ENCODE measurements around the gene THADA.
"Not testable (repeated sequence)": the region's sequence is repeated elsewhere in the genome, so short reads cannot be mapped to it uniquely, and the experiment has no call there.

Gene THADA

DNA sequence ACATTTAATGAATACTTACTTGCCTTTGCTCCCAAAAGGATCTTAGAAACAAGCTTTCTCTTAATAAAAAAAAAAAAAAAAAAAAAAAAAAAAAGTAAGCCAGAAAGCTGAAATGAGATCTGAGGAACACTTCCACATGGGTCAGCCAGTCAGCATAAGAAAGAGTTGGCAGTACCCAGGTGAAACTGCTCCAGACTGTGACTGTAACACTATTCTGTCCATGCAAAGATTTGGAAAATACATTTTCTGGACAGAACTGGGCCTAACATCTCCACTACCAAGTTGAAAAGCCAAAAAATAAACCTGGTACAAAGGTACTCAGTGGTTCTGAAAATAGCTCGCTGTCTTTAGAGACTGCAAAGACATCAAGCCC lies 135.7 kb downstream of the THADA start:
- no peak for DNase-seq

DNA sequence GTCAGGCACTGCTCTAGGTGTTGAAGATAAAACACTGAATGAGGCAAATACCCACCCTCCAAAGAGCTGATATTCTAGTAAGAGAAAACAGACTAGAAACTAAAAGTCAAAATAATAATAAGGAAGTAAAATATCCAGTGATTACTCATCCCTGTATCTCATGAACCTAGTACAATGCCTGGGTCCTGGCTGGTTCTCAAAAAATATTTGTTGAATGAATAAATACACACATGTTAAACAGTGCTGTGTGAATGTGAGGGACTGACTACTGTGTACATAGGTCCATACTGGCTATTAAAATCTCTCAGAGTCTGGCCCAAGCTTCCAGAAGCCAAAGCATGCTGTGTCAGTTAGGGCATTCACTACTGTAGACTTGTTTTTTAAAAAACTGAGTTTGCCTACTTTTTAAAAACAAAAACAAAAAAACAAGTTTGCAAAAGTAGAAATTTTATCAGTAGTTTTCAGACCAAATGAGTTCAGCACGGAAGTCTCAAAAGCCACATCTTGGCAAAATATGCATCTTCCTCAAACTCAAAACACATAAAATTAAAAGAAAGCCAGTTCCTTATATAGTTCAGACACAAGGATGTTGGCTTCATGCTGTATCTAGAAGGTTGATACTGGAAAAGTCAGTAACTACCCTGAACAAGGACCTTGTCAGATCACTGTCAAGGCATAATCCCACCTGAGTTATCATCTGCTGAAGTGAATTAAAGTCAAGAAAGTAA lies 136.2 kb downstream of the THADA start:
- DNase-seq, result no peak

DNA sequence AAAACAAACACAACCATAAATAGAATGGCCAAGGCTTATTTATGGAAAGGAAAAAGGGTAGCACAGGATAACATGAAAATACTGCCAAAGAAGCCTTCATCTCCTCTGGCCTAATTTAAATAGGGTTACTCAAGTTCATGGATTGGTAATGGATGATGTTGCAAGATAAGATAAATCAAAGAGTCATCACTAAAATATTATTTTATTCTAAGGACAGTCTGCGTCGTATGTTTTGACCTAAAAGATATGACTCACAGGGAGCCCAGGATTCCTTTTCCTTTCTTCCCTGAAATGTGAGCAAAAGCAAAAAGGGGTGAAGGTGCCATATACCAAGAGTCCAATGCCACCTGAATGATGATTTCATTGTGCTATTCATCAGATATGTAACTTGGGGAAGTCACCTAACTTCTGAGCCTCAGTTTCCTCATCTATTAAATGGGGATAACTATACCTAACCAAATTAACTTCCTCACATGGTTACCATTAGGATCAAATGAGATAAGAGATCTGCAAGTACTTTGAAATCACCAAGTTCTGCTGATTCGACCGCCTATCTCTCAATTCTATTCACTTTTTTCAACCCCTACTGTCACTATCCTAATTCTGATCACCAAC lies 137.7 kb downstream of the THADA start:
- no peak for DNase-seq

DNA sequence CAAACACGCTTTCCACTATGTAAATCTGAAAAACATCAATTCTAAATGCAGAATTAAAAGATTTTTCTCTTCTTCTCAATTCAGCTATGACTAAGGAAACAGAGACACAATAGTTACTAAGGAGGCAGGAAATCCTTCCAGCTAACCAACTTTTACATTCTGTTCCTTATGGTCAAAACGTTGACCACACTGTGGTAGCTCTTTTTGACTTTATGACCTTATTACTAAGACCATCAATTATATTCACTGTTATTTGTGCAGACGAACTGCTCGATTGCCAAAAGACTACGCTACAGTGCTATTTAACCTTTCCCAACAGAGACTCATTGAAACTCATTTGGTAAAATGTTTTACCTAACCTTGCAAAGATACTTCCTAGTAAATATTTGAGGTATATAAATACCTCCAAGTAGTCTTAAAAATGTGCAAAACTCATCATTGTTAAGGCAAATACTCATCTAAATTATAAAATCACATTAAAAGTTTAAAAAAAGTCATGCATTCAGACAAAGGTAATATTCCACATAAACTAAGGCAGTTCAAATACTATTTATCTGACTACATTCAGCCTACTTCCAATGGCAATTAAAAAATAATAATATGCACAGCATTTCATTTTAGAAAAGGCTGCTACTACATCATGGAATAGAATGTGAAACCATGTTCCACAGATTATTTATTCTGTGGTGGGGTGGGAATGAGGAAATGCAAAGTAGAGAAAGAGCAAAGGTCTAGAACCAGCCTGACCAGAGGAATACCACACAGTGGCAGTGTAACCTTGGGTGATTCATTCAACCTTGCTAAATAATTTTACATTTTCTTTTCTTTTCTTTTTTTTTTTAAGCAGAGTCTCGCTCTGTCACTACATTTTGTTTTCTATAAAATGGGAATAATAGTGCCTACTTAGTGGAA lies 139.9 kb downstream of the THADA start:
- DNase-seq, result no peak

DNA sequence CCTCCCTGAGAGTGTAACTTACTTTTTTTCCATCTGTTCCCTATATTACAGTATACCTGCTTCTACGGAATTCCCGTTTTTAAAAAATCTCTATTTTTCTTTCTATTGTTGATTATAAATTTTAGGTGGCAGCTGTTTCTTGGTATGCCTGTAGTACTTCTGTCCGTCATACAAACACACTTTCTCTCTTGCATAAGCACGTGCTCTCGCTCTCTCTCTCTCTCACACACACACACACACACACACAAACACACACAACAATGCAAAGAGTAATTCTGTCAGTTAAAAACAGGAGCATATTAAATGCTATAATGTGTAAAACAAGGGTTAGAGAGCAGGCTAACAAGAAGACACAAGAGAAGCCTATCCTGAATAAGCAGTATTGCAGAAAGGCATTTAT lies 140.5 kb downstream of the THADA start:
- DNase-seq, result no peak

DNA sequence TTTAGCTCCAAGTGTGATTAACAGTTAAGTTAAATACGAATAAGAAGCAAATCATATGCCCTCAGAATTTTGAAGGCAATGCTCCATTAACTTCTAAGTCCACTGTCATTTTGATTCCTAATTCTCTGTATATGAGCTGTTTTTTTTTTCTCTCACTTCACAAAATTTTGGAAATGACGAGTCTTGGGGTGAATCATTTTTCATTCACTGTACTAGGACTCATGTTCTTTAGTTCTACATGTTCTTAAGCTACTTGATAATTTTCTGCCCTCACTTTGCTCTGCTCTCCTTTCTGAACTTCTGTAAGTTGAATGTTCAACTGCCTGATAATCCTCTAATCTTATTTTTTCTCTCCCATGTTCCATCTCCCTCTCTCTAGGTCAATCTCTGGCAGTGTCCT lies 141.0 kb downstream of the THADA start:
- no peak for DNase-seq

DNA sequence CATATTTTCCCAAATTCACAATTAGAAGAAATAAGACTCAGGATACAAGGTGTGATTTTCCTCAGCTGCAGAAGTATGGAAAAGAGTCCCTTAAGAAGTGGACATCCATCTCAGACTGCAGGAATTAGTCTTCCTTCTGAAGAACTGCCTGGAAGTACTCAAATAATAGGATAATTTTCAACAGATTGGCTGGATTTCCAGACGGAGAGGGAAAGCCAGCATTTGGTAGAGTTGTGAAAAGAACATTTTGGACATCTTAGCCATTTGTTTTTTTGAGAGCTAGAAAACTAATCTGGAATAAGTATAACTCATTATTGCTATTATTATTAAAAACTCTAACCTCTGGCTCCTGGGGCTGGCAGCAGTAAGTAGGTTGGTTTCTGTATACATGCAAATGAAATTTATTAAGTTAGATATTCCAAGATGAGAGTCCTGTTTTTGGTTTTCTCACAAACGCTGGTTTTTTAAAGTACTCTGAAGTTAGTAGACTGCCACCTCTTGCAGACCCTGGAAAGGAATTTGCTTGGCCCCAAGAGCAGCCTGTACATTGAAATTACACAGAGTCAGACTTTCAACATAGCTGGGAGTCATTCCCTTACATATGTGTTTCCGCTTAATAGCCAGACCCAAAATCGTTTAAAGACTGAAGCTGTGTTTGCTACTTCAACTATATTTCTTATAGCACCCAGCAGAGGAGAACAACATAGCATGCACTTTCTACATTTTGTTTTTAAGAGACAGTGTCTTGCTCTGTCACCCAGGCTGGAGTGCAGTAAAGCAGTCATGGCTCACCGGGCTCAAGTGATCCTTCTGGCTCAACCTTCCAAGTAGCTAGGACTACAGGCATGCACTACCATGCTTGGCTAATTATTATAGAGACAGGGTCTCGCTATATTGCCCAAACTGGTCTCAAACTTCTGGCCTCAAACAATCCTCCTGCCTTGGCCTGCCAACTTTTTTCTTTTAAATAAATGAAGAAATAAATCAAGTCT lies 142.4 kb downstream of the THADA start:
- no peak for DNase-seq

DNA sequence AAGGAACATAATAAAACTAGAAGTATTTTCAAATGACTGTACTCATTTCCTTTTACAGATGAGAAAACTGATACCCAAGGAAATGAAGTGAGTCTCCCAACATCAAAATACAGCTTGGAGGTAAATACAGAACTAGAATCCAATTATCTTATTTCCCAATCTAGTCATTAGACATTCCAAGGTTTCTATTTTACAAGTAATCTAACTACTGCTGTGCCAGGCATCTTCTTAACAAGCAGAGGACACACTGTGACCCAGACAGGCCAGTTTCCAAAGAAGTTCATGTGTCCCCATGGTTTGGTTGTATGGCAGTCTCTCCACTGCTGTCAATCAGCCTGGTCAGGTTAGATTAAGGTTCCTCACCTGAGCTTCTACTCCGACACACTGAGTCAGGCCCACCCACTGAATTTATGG lies 143.5 kb downstream of the THADA start:
- no peak for DNase-seq

DNA sequence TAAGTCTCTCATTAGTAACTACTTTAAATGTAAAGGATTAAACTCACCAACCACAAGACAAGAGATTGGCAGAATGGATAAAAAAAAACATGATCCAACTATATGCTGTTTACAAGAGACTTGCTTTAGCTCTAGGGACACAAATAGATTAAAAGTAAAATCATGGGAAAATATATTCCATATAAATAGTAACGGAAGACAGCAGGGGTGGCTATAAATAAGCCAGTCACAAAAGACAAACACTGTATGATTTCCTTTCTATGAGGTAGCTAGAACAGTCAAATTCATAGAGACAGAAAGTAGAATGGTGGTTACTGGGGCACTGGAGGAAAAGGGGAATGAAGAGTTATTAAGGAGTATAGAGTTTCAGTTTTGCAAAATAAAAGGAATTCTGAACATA lies 145.2 kb downstream of the THADA start:
- DNase-seq, result no peak

DNA sequence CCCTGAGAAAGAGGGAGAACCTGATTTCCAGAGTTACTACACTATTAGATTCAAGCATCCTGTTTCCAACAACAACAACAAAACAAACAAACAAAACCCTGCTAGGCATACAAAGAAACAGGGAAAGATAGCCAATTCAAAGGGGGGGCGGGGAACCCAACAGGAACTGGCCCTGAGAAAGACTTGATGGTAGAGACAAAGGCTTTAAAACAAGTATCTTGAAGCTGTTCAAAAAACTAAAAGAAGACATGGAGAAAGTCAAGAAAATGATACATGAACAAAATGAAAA lies 147.1 kb downstream of the THADA start:
- no peak for DNase-seq

DNA sequence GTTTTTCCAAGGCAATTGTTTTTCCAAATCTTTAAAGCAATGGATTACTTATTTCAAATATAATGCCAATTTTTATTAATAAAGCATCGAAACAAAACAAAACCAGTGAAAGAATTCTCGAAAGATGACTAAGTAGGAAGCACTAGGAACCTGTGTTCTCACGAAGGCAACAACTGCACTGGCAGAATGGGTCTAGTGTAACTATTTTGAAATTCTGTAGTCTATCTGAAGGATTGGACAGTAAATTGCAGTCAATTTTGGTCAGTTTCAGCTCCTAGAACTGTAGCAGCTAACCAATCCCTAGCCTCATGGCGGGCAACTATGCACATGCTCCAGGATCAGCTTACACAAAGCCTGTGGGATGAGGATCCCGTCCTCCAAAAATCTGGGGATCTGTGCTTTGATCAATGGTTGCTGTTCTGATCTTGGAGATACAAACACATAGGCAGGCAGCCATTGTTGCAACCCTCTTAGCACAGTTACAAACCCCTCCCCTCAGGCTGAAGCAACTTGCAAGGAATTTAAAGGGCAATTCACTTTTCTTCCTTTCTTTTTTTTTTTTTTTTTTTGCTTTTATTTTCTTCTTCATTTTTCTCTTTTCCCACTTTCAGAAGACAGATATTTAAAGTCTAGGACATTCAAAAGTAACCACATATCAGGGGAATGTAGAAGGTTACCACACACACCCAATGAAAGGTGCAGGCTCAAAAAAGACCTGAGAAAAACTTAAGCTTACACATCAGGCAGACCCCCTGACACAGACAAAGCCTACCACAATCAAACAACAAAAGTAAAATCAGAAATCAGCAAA lies 147.6 kb downstream of the THADA start:
- DNase-seq, result no peak

DNA sequence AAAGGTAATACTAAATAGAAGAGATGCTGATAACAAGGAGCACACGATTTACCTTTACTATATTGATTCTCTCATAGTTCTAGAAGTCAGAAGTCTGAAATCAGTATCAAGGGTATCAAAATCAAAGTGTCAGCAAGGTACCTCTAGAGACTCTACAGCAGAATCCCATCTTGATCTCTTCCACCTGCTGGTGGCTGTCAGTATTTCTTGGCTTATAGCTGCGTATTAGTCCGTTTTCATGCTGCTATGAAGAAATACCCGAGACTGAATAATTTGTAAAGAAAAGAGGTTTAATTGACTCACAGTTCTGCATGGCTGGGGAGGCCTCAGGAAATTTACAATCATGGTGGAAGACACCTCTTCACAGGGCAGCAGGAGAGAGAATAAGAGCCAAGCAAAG lies 149.1 kb downstream of the THADA start:
- not testable (repeated sequence) for DNase-seq

DNA sequence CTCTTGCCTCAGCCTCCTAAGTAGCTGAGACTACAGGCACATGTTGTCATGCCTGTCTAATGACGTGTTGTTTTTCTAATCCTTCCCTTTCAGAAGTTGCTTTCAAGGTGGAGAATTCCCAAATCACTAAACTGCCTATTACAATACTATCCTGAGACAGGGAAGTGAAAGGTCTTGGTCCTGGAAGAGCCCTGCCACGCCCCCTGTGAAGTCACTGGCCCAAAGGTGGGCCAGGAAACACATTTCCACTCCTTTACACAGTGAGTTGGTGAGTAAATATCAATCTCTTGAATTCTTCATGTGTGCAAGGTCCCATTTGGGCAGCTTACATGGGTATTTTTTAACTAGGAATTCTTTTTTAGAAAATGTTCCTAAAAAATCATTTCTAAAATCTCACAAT lies 150.1 kb downstream of the THADA start:
- DNase-seq, result no peak

DNA sequence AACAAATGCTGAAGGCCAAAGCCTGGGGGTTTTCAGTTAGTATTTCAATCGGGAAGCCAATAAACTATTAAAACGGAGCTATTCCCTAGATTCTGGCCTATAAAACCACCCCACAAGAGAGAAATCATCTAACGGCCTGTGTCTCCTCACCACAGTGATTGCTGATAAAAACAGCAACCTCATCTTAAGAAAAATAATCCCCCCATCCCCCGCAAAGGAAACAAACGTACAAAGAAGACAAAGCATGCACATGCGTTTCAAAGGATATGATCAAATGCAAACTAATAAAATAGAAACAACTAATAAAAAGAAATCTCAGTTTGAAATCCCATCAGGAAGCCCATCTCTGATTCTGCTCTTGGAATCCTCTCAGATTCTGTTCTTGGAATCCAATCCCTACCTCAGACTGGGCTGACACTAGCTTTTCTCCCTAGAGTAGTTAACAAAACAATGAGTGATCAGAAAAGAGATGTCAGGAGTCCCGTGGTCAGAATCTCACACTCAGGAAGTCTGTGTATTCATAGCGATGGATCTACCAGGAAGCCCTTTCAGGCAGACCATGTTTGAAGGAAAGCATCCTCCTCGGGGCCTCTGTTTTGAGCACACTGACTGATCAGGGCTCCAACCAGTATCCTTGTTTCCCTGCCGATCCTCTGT lies 150.7 kb downstream of the THADA start:
- DNase-seq, result no peak

DNA sequence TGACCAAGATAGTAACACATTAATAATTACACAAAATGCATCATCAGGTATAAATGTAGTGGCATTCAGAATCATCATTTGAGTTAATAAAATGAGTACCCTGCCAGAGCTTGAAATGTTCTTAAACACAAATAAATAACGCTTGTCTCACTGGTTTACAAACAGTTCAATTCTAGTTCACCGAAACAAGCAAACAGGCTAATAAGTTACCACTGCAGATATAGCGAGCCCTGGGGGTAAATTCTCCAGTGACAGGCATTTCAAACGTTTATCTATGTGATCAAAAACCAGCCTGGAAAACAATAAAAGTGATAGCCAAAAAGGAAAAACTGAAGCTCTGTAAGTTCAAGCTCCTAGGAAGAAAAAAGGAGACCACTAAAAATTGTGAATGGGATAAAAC lies 152.6 kb downstream of the THADA start:
- DNase-seq, result no peak

DNA sequence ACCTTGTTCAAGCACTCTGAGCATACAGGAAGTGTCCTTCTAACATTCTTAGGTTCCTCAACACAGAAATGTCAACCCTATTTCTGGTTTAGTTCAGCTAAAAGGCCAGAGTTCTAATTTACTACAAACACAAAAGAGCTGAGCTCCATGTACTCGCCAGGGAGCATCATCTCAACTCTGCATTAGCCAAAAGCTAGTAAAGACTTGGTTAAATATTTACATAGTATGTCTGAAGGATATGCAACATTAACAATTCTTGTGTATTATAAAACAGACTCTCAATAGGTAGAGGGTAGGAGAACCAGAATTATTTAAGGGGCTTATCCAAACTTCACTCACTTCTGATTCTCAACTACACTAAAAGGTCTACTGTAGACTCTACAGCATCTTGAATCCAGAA lies 154.6 kb downstream of the THADA start:
- DNase-seq, result no peak

DNA sequence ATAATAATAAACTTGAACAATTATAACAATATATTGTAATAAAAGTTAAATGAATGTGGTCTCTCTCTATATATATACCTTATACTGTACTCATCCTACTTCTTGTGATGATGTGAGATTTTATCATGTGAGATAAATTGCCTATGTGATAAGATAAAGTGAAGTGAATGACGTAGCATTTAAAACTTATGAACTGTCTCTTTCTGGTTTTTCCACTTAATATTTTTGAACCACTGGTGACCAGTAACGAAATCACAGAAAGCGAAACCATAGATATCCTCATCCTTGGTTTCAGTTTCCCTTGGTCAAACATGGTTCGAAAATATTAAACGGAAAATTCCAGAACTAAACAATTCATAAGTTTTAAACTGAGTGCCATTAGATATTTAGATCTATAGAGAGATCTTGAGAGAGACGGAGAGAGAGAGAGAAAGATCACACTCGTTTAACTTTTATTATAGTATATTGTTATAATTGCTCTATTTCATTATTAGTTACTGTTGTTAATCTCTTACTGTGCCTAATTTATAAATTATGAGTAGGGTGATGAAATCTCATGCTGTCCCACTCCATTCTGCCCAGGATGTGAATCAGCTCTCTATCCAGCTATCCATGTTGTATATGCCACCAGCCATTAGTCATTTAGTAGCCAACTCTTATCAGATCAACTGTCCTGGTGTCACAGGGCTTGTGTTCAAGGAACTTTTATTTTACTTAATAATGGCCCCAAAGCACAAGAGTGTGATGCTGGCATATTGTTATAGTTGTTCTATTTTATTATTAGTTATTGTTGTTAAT lies 156.8 kb downstream of the THADA start:
- DNase-seq, result no peak

DNA sequence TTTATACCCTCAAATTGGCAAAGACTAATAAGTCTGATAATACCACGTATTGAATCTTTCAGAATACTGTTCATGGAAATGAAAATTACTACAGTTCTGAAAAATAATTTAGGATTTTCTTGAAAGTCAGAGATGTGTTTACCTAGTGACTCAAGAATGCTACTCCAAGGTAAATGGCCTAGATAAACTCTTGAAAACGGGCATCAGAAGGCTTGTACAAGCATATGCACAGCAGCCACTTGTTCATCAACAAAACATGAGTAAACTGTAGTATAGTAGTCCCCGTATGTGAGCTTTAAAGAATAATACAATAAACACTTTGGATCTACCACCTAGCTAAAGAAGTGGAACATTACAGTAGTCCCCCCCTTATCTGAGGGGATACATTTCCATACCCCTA lies 157.5 kb downstream of the THADA start:
- no peak for DNase-seq

DNA sequence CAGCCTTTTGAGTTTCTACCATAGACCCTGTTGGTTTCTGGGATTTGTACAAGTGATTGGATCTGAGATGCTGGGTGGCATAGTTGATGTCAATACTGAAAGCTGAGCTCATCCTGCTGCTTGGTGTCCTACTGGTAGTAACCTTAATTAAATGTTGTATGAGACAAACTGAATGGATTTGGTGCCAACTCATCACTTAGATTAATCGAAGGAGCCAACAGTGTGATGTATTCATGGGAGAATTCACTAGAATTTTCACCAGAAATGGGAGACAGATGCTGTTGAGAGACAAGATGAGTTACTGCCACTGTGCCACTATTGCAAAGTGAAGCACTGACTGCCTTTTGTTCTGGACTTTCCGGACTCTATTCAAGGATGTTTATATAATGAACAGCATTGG lies 158.5 kb downstream of the THADA start:
- no peak for DNase-seq

DNA sequence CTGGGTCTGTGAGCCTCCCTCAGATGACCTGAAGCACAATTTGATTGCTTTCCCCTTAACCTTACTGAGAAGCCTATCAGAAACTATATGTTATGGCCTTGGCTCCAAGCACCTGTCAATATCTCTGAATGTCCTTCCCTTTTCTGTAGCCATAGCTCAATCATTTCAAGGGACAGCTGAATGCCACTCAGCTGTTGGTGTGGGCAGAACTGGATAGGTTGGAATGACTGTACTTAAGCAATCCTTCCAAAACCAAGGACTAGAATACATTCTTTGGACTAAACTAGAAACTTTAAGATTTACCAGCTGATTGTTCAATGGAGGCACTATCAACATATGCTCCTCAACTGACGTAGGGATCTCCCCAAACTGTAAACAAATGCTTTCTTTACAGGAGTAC lies 159.4 kb downstream of the THADA start:
- DNase-seq, result no peak

DNA sequence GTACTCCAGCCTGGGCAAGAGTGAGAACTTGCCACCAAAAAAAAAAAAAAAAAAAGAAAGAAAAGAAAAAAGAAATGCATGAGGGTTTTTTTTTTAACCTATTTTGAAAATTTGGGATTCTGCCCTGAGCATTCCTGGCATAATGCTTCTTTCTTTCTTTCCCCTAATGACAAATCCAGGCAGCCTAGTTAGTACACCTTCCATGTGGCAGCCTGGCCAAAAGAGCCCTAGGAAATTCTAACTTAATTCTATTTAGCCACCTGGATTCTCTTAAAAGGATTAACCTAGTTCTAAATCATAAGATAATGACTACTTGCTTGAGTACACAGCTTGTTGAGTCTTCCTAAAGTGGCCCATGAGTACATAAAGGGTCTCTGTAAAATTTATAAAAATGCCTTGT lies 160.1 kb downstream of the THADA start:
- DNase-seq, result no peak
